GM12878 (cell line): ENCODE results near the gene FGF14. TPM values are rescaled to one million over a fixed set of nuclear protein-coding genes. Genes with fewer than 3 reads are reported as not detected.

ENCODE experiments used
- ATAC-seq: fragments of 200-7000 bp; cut with Tn5 transposase; 3 replicates; pipeline ENCODE4 v1.9.1; 2020; ENCODE audit warnings: mild to moderate bottlenecking, moderate library complexity
- BruUV-seq: library from RNA; stranded (reverse); fragments of 400-500 nt; replicated peaks from 2 replicates; lab custom pipeline; 2021; lab: Mats Ljungman, UMichigan
- CTCF ChIA-PET: fragments of 300-600 bp; sonication (Branson Sonifier 250); formaldehyde crosslinking; extraction: SDS; loops from one replicate; lab custom pipeline; 2021; ENCODE audit warnings: inconsistent platforms; lab: Yijun Ruan, JAX
- POLR2A ChIA-PET: fragments of 350-600 bp; formaldehyde crosslinking; extraction: SDS; loops from one replicate; lab custom pipeline; 2021; ENCODE audit warnings: inconsistent platforms; lab: Charles Lee
- RAD21 ChIA-PET: fragments of 300-600 bp; sonication (Branson Sonifier 250); formaldehyde crosslinking; loops from one replicate; lab custom pipeline; 2023; ENCODE audit warnings: antibody characterized with exemption; ENCODE audit not compliant: unreplicated experiment; lab: Charles Lee
- SMC1A ChIA-PET: fragments of 300-600 bp; sonication (Branson Sonifier 250); formaldehyde crosslinking; loops from one replicate; lab custom pipeline; 2023; ENCODE audit not compliant: unreplicated experiment, uncharacterized antibody; lab: Charles Lee
- DNase-seq: peaks from one replicate; pipeline ENCODE4 v3.0.0-alpha.2; 2011; ENCODE audit warnings: low read depth, low spot score
- FAIRE-seq: peaks from 3 replicates; lab custom pipeline; 2011; peaks lifted over from hg19 to GRCh38; lab: Jason Lieb, UNC
- H2AFZ ChIP-seq: 2 replicates; pipeline ENCODE4 v1.6.0; 2011; ENCODE audit warnings: low read depth, low read length, control low read depth; ENCODE audit not compliant: control insufficient read depth
- H3K27ac ChIP-seq: 2 replicates; pipeline ENCODE4 v1.5.1; 2011; ENCODE audit warnings: control low read depth; ENCODE audit not compliant: control insufficient read depth, insufficient read depth
- H3K27me3 ChIP-seq, 2 experiments: replicated peaks in 1 of 2; 2 replicates each; pipeline versions ENCODE4 v1.6.0 to v1.6.1; 2011; ENCODE audit warnings: low read length in 1 of 2; ENCODE audit not compliant: control insufficient read depth in 2 of 2, insufficient read depth in 2 of 2
- H3K36me3 ChIP-seq, 2 experiments: 2 replicates each; pipeline ENCODE4 v1.5.1; 2011; ENCODE audit warnings: low read length in 1 of 2; ENCODE audit not compliant: control insufficient read depth in 2 of 2, insufficient read depth in 2 of 2
- H3K4me1 ChIP-seq: 2 replicates; pipeline ENCODE4 v1.6.1; 2011; ENCODE audit warnings: mild to moderate bottlenecking, low read length, moderate library complexity, mixed read lengths; ENCODE audit not compliant: control insufficient read depth, insufficient read depth
- H3K4me2 ChIP-seq: 2 replicates; pipeline ENCODE4 v1.6.0; 2011; ENCODE audit warnings: control low read depth; ENCODE audit not compliant: control insufficient read depth, insufficient read depth
- H3K4me3 ChIP-seq: fragments of 200-600 bp; sonication (generic); 2 replicates; pipeline ENCODE4 v1.5.1; 2016
- H3K79me2 ChIP-seq: 2 replicates; pipeline ENCODE4 v1.6.0; 2011; ENCODE audit warnings: low read length; ENCODE audit not compliant: control insufficient read depth, insufficient read depth
- H3K9ac ChIP-seq: 2 replicates; pipeline ENCODE4 v1.8.0; 2011; ENCODE audit warnings: low read length, control low read depth, mixed read lengths; ENCODE audit not compliant: control insufficient read depth, insufficient read depth
- H3K9me3 ChIP-seq: replicated peaks from 3 replicates; pipeline ENCODE4 v1.5.1; 2011; ENCODE audit warnings: mild to moderate bottlenecking, low read length; ENCODE audit not compliant: control insufficient read depth, insufficient read depth
- H4K20me1 ChIP-seq: 2 replicates; pipeline ENCODE4 v1.6.0; 2011; ENCODE audit not compliant: control insufficient read depth, insufficient read depth
- CHD4 ChIP-seq: fragments of 200-600 bp; sonication (generic); IDR thresholded peaks from 2 replicates; pipeline ENCODE4 v1.6.1; 2016; ENCODE audit warnings: mild to moderate bottlenecking
- EGR1 ChIP-seq, 2 experiments: IDR thresholded peaks; 1 replicate in 1 of 2; 2 replicates in 1 of 2; pipeline ENCODE4 v1.6.1; 2011 to 2012; ENCODE audit warnings: low read depth in 2 of 2, low read length in 2 of 2, borderline replicate concordance in 1 of 2, mild to moderate bottlenecking in 1 of 2, moderate library complexity in 1 of 2
- MYB ChIP-seq: fragments of 150-350 bp; IDR thresholded peaks from 2 replicates; pipeline ENCODE4 v1.6.1; 2014; ENCODE audit warnings: mild to moderate bottlenecking, low read depth, low read length, borderline replicate concordance
- RCOR1 ChIP-seq: conservative IDR thresholded peaks from 2 replicates; pipeline ENCODE4 v1.6.1; 2012; ENCODE audit warnings: low read depth, low read length, improper control_type of control experiment
- RELA ChIP-seq: fragments of 450-650 bp; IDR thresholded peaks from 2 replicates; pipeline ENCODE4 v1.8.0; 2014; ENCODE audit warnings: borderline replicate concordance; ENCODE audit not compliant: partially characterized antibody
- RFX5 ChIP-seq: IDR thresholded peaks from 2 replicates; pipeline ENCODE4 v1.6.1; 2011; ENCODE audit warnings: low read depth, low read length, improper control_type of control experiment
- SKIL ChIP-seq: fragments of 450-650 bp; IDR thresholded peaks from 2 replicates; pipeline ENCODE4 v1.6.1; 2017; ENCODE audit warnings: mild to moderate bottlenecking, low read depth, inconsistent platforms; ENCODE audit not compliant: poor library complexity, severe bottlenecking
- WGBS: methylation state at CpG from one replicate; pipeline ENCODE4 v1.1.6; 2016; ENCODE audit warnings: low lambda C conversion rate; ENCODE audit not compliant: insufficient replicate concordance, insufficient coverage; ENCODE audit errors: missing lambda C conversion rate; 5-methylcytosine and 5-hydroxymethylcytosine counted together
- in situ Hi-C: fragments of 300-500 bp; cut with MboI; formaldehyde crosslinking; loops from 9 replicates; pipeline ENCODE4 v1.14.3; 2018; ENCODE audit warnings: mixed read lengths
- intact Hi-C: fragments of 100-400 bp; cut with micrococcal nuclease; formaldehyde crosslinking; loops from one replicate; pipeline ENCODE4 v1.14.2; 2022; ENCODE audit not compliant: unreplicated experiment
- polyA plus RNA-seq, 11 experiments: library from polyadenylated mRNA; depleted of rRNA in 4 of 11; unstranded in 6 of 11; stranded (reverse) in 5 of 11; fragments of >200 nt; fragmentation: Nextera tagmentation in 4 of 11; fragmentation: Illumina TruSeq in 1 of 11; extraction: Ambion mirVana in 4 of 11; extraction: Trizol in 1 of 11; gene quantifications; 1 replicate in 1 of 11; 2 replicates in 10 of 11; pipeline versions ENCODE4 v1.2.1 to v1.2.3, GENCODE V29; 2011 to 2016; ENCODE audit warnings: inconsistent platforms in 2 of 11, missing spikeins in 2 of 11, low read depth in 1 of 11
- total RNA-seq, 4 experiments: library from RNA; depleted of rRNA in 3 of 4; stranded (reverse); fragments of >200 nt in 3 of 4; fragmentation: Illumina TruSeq in 1 of 4; extraction: Trizol in 1 of 4; gene quantifications; 2 replicates each; pipeline versions ENCODE4 v1.2.1 to v1.2.3, GENCODE V29; 2013 to 2021

Gene FGF14
- total and polyA plus RNA-seq, 10 of the 15 experiments (the other 5 are each of a cell fraction or from before 2014, with no cell fraction given) = under 0.01 to 0.44 (median 0.04) TPM

- no peaks in the 10 kb centered on the region for H3K4me1 ChIP-seq
- TF ChIP-seq RELA = no peak
- no peak for TF ChIP-seq SKIL
- no peak for TF ChIP-seq RCOR1
- no peak for TF ChIP-seq RFX5
- TF ChIP-seq MYB = no peak
- TF ChIP-seq EGR1 (IDR thresholded peaks at IDR 0.05; ENCODE audit: borderline replicate concordance in 1 of 2, low read depth in 2 of 2, low read length in 2 of 2) = no peak
- TF ChIP-seq CHD4 = no peak
- TF ChIP-seq, all 136 proteins: peak for 0
- in situ Hi-C loops (no loop called here), intact Hi-C loops (no loop called here)
- Histone ChIP-seq H2AFZ (no peak overlapping the region), H3K36me3 (no peaks in the 10 kb centered on the region), H3K4me3 (no peak overlapping the region), H3K79me2 (no peaks in the 10 kb centered on the region), H3K9ac (no peak overlapping the region), H4K20me1 (no peaks in the 10 kb centered on the region), H3K27ac (no peak overlapping the region), H3K9me3 (no peaks in the 10 kb centered on the region), H3K27me3 (no peaks in the 10 kb centered on the region), H3K4me2 (no peak overlapping the region)
- CTCF ChIA-PET = no interaction called here
- SMC1A ChIA-PET = no interaction called here
- POLR2A ChIA-PET = no interaction called here
- RAD21 ChIA-PET = no interaction called here
- ATAC-seq (no peak), DNase-seq (no peak), FAIRE-seq (no peak)
- WGBS = 0% methylated on average over 3 of the region's 3 CpGs
- no TSS peak for BruUV-seq
Measured at GRCh38 chr13:102275969-102276368, 125.9 kb downstream of the FGF14 start.
